Measurements from ENCODE around the gene IDNK. TPM values are rescaled to one million over a fixed set of nuclear protein-coding genes. Genes with fewer than 3 reads are reported as not detected.
"Not testable (repeated sequence)": the region's sequence is repeated elsewhere in the genome, so short reads cannot be mapped to it uniquely, and the experiment has no call there.

The IDNK gene
- polyA plus RNA-seq (2013, experiment 1 of 2; ENCODE audit: insufficient read length): 2.9 TPM
- 2.8 TPM for polyA plus RNA-seq (2013, experiment 2 of 2; ENCODE audit: insufficient read length)

- DNase-seq: peak; percentile 58
Measured at GRCh38 chr9:83622939-83623678, at the start of gene IDNK. IDNK (plus strand) TSS chr9:83623143; CDS start chr9:83623172, 29 bp downstream.

DNA sequence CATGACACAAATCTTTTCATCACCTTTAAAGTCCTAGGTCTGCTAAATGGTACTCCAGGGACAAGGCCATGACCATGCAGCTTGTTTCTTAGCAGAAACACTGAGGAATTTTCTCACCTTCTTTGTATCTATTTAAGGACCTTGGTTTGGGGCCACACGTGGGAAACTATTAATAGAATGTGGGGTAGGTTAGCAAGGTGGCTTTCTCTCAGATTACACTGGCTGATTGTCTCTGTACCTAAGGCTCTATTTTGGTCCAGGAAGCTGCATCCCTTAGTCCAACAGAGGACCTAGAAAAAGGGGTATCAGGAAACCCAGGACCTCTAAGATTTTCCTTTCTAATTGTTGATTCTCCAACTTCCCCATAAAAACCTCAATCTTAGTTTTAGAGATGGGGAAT is 48.5 kb upstream of the IDNK start:
- no peak for DNase-seq

DNA sequence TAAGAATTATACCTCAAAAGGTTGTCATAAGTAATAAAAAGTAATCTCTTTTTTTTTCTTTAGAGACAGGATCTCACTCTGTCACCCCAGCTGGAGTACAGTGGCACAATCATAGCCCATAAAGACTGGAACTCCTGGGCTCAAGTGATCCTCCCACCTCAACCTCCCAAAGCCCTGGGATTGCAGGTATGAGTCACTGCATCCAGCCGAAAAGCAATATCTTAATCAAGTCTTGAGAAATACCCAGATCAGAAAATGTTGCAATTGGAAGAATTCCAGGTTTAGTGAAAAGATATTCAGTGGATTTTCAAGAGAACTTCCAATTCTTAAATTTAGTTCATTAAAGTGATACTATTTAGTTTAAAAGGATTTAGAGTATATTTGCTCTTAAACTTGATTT is 40.9 kb upstream of the IDNK start:
- DNase-seq: peak; percentile 13

DNA sequence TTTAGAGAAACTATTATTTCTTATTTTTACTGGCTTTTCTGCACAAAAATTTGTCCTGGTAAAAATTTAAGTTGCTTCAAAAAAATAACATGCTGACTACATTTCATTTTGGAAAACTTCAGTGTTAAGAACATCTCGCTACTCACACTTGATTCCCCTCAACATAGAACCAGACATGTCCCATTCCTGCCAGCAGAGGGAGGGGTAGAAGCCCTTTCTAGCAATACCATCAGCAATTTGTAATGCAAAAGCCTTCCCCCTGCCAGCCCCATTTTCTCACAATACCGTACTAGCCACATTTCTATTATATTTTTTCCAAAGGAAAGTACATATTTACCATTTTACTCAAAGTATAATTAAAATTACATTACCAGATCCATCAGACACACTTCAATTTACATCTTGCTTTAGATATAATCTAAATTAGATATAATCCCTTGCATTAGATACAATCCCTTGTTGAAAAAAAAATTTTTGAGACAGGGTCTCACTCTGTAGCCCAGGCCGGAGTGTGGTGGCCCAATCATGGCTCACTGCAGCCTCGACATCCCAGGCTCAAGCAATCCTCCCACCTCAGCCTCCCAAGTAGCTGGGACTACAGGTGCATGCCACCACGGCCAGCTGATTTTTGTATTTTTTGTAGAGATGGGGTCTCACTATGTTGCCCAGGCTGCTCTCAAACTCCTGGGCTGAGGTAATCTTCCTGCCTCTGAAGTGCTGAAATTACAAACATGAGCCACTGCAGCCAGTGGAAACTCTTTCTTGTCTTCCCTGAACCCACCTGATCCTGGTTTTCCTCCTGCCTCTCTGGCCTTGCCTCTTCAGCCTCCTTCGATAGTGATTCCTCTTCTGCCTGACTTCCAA is 39.6 kb upstream of the IDNK start:
- peak; percentile 69 for DNase-seq

DNA sequence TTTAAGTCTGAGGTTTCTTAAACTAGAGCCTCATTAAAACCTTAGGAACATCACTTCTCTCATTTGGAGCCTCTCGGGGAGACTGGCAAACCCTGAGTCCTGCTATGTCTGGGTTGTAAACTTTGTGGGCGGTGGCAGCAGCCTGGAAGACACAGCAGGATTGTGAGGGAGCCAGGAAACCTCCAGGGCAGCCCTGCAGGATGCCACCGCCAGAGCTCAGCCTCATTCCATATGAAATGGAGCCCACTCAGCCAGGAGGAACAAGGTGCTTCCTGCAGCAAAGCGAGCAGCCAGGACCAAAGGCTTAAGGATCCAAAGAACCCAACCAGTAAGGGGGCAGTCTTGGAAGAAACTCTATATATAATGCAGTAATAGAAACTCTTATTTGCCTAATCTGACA is 37.9 kb upstream of the IDNK start:
- DNase-seq: no peak

DNA sequence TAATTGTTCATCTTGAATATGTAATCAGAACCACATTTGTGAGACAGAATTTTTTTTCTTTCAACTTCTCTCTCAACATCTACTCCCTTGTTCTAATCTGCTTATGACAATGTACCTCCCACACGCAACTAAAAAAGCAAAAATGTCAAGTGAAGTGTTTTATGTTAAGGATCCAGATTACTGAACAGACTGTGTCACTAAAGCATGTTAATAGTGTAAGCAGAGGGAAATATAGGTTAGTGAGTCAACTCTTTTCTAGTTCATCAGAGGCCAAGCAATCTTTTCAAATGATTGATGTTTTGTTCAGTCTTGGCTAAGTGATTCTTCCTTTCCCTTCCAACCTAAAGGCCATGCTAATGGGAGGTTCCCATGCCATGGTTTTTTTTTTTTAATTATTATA is 34.7 kb upstream of the IDNK start:
- no peak for DNase-seq

DNA sequence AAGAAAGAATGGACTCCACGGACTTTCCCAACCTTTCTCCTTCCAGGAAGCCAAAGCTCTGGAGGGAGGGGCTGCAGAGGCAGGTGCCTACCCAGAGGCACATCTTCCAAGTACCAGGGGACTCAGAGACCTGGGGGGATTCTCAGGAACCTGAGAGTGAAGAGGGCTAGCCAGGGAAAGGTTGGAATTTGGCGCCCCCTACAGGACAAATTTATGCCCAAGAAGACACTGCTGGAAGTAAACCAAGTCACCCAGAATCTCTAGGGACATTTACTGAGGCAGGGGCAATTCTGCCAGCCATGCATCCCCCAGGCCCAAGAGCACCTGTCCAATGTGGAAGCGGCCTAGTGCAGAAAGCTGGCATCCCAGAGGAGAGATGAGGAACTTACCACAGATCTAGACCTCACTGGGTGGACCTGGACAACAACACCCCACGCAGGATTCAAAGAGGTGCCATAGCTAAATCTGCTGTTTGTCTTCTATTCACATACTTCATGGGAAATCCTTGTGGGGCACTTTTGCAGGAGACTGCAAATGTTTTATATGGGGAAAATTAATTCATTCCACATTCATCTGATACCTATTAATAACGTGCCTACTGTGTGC is 25.9 kb upstream of the IDNK start:
- peak; percentile 38 for DNase-seq

GRCh38 chr9:83598487-83598886 is 24.5 kb upstream of the IDNK start:
- peak; percentile 16 for DNase-seq

GRCh38 chr9:83599071-83599470 is 23.9 kb upstream of the IDNK start:
- DNase-seq: peak; percentile 43

- no peak for DNase-seq
Measured at GRCh38 chr9:83601463-83601862, 21.5 kb upstream of the IDNK start.

DNA sequence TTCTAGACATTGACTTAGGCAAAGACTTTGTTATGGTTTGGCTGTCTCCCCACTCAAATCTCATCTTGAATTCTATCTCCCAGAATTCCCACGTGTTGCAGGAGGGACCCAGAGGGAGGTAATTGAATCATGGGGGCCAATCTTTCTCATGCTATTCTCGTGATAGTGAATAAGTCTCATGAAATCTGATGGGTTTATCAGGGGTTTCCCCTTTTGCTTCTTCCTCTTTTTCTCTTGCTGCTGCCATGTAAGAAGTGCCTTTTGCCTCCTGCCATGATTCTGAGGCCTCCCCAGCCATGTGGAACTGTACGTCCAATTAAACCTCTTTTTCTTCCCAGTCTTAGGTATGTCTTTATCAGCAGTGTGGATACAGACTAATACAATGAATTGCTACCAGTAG is 15.3 kb upstream of the IDNK start:
- not testable (repeated sequence) for DNase-seq

GRCh38 chr9:83613298-83613697 is 9.6 kb upstream of the IDNK start:
- not testable (repeated sequence) for DNase-seq

GRCh38 chr9:83617299-83617698 is 5.6 kb upstream of the IDNK start:
- no peak for DNase-seq

- DNase-seq: peak; percentile 47
Measured at GRCh38 chr9:83620841-83621636, 1.9 kb upstream of the IDNK start.

DNA sequence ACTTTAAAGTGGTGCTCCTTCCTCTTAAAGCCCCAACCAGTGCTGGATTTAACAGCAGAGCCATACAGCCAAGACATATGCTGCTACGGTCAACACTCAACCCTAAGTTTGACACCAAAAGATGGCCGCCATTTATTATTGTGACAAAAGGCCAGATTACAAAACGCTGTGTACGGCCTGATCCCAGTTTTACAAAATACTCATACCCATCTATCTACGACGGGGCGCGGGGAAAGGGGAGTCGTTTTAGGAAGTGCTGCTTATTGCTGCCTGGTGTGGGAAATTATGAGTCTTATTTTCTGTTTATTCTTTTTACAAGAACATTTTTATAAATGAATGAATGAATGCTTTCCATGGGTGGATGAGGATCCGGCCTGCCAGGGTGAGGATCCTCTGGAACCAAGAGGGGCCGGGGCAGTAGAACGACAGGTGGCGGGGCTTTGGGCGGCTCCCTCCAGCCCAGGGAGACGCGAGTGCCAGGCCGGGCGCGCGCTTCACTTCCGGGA is 457 bp upstream of the IDNK start:
- no peak for DNase-seq

DNA sequence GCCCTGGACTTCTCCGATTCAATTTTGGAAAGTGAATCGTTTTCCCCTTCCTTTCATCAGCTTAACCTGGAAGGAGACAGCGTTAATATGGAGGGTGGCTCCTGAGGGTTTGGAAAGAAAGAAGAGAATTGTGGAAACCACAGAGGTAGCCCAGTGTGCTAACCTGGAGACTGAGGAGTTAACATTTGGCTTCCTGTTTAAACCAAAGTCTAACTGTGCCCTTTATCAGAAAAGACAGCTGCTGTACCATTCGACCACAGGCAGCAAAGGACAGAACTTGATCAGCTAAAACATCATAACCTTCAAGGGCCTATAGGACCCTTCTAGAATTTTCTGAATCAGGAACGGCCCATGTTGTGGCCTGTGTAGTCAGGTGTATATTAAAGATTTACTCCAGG is 735 bp downstream of the IDNK start:
- no peak for DNase-seq

DNA sequence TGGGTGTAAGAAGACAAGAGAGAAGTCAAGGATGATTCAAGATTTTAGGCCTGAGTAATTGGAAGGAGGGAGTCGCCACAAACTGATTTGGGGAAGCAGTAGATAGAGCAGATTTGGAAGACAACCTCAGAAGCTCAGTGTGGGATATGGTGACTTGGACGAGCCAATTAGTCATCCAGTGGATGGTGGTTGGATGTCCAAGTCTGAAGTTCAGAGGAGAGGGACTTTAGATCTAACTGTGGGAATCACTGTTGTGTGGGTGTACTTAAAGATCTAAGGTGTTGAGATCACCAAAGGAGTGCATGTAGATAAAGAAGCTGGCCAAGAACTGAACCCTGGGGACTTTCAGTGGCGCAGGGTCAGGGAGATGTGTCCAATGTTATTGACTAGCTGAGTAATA is 2.2 kb downstream of the IDNK start:
- DNase-seq: no peak

- DNase-seq: no peak
Measured at GRCh38 chr9:83628540-83628939, 5.6 kb downstream of the IDNK start.

- no peak for DNase-seq
Measured at GRCh38 chr9:83629433-83630104, 6.6 kb downstream of the IDNK start.

DNA sequence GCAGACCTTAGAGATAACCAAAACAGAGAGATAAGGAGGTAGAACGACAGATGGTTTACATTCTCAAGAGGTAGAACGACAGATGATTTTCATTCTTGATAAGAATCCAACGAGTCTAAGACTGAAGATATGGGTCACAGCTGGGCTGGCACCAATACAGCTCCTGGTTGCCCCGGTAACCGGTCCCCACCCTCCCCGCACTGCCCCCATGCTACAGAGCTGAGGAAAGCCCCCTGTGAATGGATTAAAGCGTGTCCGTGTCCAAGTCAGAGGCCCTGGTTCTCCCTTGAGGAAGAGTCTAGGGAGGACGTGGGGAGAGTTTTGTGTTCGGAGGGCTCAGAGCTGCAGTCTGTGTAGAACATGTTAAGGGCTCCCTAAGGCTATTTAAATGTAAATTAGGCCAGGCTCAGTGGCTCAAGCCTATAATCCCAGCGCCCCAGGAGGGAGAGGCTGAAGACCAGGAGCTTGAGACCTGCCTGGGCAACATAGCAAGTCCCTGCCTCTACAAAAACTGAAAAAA is 8.1 kb downstream of the IDNK start:
- DNase-seq: no peak

DNA sequence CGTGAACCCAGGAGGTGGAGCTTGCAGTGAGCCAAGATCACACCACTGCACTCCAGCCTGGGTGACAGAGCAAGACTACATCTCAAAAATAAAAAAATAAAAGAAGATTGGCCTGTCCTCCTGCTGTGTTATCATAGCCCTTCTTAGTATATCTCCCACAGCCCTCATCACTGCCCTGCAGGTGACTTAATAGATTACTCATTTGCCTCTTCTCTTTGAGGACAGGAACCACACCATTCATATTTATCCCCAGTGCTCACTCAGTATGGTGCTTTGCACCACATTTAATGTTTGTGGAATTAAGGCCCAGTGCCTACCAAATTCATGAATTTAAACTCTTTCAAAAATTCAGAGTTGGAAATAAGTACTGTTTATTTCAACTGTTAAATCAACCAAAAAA is 10.3 kb downstream of the IDNK start:
- no peak for DNase-seq
